PC-9 (cell line): ENCODE data around the gene MR1. TPM values are rescaled to one million over a fixed set of nuclear protein-coding genes. Genes with fewer than 3 reads are reported as not detected.

ENCODE experiments used
- BruUV-seq: library from RNA; stranded (reverse); fragments of 400-500 nt; replicated peaks from 2 replicates; lab custom pipeline; 2021; lab: Mats Ljungman, UMichigan
- CTCF ChIA-PET: fragments of 300-600 bp; sonication (Branson Sonifier 250); formaldehyde crosslinking; loops from one replicate; lab custom pipeline; 2022; ENCODE audit warnings: antibody characterized with exemption; lab: Charles Lee
- POLR2A ChIA-PET: fragments of 300-600 bp; sonication (Branson Sonifier 250); formaldehyde crosslinking; loops from one replicate; lab custom pipeline; 2022; ENCODE audit warnings: antibody characterized with exemption; ENCODE audit not compliant: unreplicated experiment; lab: Charles Lee
- DNase-seq, 2 experiments: peaks; one replicate each; pipeline versions ENCODE4 v3.0.0 to v3.0.0-alpha.2; 2015 to 2022; ENCODE audit warnings: mixed read lengths in 1 of 2
- H2AFZ ChIP-seq: fragments of 200-600 bp; sonication (generic); 2 replicates; pipeline ENCODE4 v1.8.1; 2017; ENCODE audit warnings: antibody characterized with exemption
- H3F3A ChIP-seq: fragments of 200-600 bp; sonication (generic); 2 replicates; pipeline ENCODE4 v1.8.1; 2017; ENCODE audit warnings: antibody characterized with exemption, mild to moderate bottlenecking, low read depth; ENCODE audit not compliant: insufficient read depth
- H3K27ac ChIP-seq: fragments of 200-600 bp; sonication (generic); 2 replicates; pipeline ENCODE4 v1.6.1; 2016; ENCODE audit warnings: mixed run types
- H3K27me3 ChIP-seq: fragments of 200-600 bp; sonication (generic); 2 replicates; pipeline ENCODE4 v1.6.1; 2016; ENCODE audit warnings: low read depth, mixed run types; ENCODE audit not compliant: insufficient read depth
- H3K36me3 ChIP-seq: fragments of 200-600 bp; sonication (generic); 2 replicates; pipeline ENCODE4 v1.6.1; 2016; ENCODE audit warnings: low read depth, mixed run types
- H3K4me1 ChIP-seq: fragments of 200-600 bp; sonication (generic); replicated peaks from 2 replicates; pipeline ENCODE4 v1.6.1; 2016; ENCODE audit warnings: mixed run types; ENCODE audit not compliant: insufficient read depth
- H3K4me2 ChIP-seq: fragments of 200-600 bp; sonication (generic); 2 replicates; pipeline ENCODE4 v1.6.1; 2017; ENCODE audit warnings: mixed run types
- H3K4me3 ChIP-seq: fragments of 200-600 bp; sonication (generic); 2 replicates; pipeline ENCODE4 v1.6.1; 2016; ENCODE audit warnings: mixed run types
- H3K79me2 ChIP-seq: fragments of 200-600 bp; sonication (generic); 2 replicates; pipeline ENCODE4 v1.6.1; 2017; ENCODE audit warnings: low read depth, mixed run types
- H3K9me2 ChIP-seq: fragments of 200-600 bp; sonication (generic); 2 replicates; pipeline ENCODE4 v1.8.1; 2017; ENCODE audit warnings: mild to moderate bottlenecking; ENCODE audit not compliant: insufficient read depth
- H3K9me3 ChIP-seq: fragments of 200-600 bp; sonication (generic); 2 replicates; pipeline ENCODE4 v1.8.1; 2016; ENCODE audit warnings: low read depth; ENCODE audit not compliant: insufficient read depth
- H4K20me1 ChIP-seq: fragments of 200-600 bp; sonication (generic); 2 replicates; pipeline ENCODE4 v1.8.1; 2017; ENCODE audit not compliant: insufficient read depth
- CTCF ChIP-seq: fragments of 200-600 bp; sonication (generic); conservative IDR thresholded peaks from 2 replicates; pipeline ENCODE4 v1.6.1; 2017; ENCODE audit warnings: mixed run types, antibody characterized with exemption, mild to moderate bottlenecking, moderate library complexity
- EZH2 ChIP-seq: fragments of 200-600 bp; sonication (generic); IDR thresholded peaks from 2 replicates; pipeline ENCODE4 v1.8.0; 2017; ENCODE audit warnings: antibody characterized with exemption, low read depth
- intact Hi-C: fragments of 100-400 bp; cut with micrococcal nuclease; formaldehyde crosslinking; loops from one replicate; pipeline ENCODE4 v1.10.0; 2022; ENCODE audit not compliant: unreplicated experiment
- total RNA-seq: library from RNA; stranded (reverse); gene quantifications from 2 replicates; pipeline ENCODE4 v1.2.3, GENCODE V29; 2021

The MR1 gene
- total RNA-seq, 1 experiment from 2014 or later = 15.5 TPM

DNA sequence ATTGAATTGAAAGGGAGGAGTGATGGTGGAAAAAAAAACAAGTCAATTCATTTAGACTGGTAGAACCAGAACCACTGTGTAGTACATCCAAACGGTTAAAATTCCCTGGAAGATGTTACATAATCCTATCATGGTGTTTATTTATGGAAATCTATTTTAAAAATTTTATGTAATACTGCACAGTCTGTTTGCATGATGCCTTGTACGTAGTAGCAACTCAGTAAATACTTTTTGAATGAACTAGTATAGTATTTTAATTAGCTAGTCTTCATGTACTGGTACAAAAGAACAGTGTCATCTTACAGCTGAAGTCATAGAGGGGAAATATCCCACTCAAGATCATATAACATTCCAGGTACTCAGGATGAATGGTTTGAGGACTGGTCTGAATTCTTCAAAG is 27.7 kb downstream of the MR1 start:
- DNase-seq = no peak
- no peaks in the 10 kb centered on the region for H3K27me3 ChIP-seq
- BruUV-seq = no TSS peak
- ChIA-PET POLR2A (no interaction called here), CTCF (no interaction called here)
- H3K79me2 ChIP-seq = no peaks in the 10 kb centered on the region
- no peak overlapping the region for H3K4me2 ChIP-seq
- H4K20me1 ChIP-seq = no peaks in the 10 kb centered on the region
- TF ChIP-seq CTCF = no peak
- no peak for TF ChIP-seq EZH2
- no peaks in the 10 kb centered on the region for H3F3A ChIP-seq
- H3K27ac ChIP-seq = no peak overlapping the region
- no peaks in the 10 kb centered on the region for H3K9me2 ChIP-seq
- intact Hi-C loops = no loop called here
- H2AFZ ChIP-seq = no peak overlapping the region
- no peaks in the 10 kb centered on the region for H3K4me1 ChIP-seq
- H3K36me3 ChIP-seq = no peaks in the 10 kb centered on the region
- H3K4me3 ChIP-seq = no peak overlapping the region
- 0 out of 2 replicates have a peak, but pooled peaks cover 4% of the 10 kb centered on the region for H3K9me3 ChIP-seq

DNA sequence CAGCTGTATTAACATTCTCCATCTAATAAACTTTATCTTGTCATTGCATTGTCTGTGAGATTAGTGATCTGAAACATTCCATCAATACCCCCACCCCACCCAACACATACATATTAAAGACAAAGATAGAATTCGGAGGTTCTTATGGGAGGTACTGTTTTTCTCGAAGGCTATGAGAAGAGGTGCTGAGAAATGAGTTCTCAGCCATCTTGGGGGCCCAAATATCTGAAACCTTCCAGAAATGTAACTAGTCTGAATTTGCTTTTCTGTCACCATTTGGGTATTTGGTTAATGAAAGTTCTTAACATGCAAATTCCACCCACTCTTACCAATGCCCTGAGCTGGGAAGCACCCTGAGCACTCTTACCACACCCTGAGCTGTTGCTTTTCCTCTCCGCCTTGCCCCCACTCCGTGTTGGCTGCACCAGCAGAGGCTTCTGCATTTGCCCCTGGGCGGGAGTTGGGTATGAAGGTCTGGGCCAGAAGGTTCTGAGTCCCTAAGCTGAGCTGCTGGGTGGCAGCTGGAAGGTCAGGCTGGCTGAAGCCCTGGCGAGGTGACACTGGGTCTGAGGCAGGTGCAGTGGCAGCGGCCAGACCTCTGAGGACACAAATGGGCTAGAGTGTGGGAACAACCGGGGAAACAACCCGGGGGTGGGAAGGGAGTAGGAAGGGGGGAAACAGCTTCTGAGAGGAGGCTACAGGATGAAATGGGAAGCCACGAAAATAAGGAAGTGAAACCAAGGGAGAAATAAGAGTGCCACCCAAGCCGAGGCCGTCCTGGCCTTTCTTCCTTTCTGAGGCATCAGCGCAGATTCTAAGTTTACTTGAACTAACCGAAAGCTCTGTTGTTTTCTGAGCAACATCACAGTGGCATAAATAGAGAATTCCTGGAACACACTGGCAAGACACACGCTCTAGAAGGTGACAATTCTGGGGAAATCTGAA is 28.4 kb downstream of the MR1 start:
- H3K27me3 ChIP-seq = no peaks in the 10 kb centered on the region
- H3K36me3 ChIP-seq = no peaks in the 10 kb centered on the region
- 0 out of 2 replicates have a peak, but pooled peaks cover 4% of the 10 kb centered on the region for H3K9me3 ChIP-seq
- no peak overlapping the region for H3K4me2 ChIP-seq
- ChIA-PET CTCF (interaction anchor here (0.6 kb wide), 1 partner anchor 27 kb away, joined by 4 read pairs; no protein-coding TSS in a partner anchor), POLR2A (no interaction called here)
- TF ChIP-seq EZH2 (no peak), CTCF (no peak)
- H4K20me1 ChIP-seq = no peaks in the 10 kb centered on the region
- no peaks in the 10 kb centered on the region for H3K9me2 ChIP-seq
- H2AFZ ChIP-seq = no peak overlapping the region
- no peak for DNase-seq
- no TSS peak for BruUV-seq
- H3K4me3 ChIP-seq = no peak overlapping the region
- H3K4me1 ChIP-seq = no peaks in the 10 kb centered on the region
- intact Hi-C loops = no loop called here
- H3K79me2 ChIP-seq = no peaks in the 10 kb centered on the region
- H3K27ac ChIP-seq = no peak overlapping the region
- no peaks in the 10 kb centered on the region for H3F3A ChIP-seq

DNA sequence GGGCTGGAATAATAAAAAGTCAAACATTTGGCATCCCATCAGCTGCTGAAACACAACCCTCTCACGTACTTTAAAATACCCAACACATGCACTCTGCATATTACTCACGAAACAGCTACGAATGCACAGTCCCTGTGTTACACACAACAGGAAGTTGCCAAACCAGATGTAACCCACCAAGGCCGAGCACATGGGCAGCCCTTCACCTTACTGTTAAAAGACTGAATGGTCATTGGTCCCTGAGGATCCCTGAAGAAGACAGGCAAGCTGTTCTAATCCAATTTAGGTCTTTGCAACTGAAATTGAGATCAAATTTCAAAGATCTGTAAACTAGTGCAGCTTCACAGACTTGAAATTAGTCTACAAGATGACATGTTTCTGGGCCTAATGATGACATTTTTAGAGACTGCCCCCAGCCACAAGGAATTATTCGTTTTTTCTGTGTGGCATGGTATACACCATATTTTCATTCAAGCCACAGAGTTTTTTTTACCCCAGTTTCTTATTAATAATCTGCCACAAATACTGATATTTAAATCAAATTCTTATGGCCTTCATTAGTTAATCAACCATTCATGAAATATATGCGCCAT is 29.1 kb downstream of the MR1 start:
- Histone ChIP-seq H3K79me2 (no peaks in the 10 kb centered on the region), H3K4me3 (no peak overlapping the region), H3K27ac (no peak overlapping the region), H3F3A (no peaks in the 10 kb centered on the region), H3K27me3 (no peaks in the 10 kb centered on the region), H3K9me2 (no peaks in the 10 kb centered on the region), H2AFZ (no peak overlapping the region), H4K20me1 (no peaks in the 10 kb centered on the region), H3K36me3 (no peaks in the 10 kb centered on the region), H3K9me3 (0 out of 2 replicates have a peak, but pooled peaks cover 4% of the 10 kb centered on the region), H3K4me2 (no peak overlapping the region), H3K4me1 (no peaks in the 10 kb centered on the region)
- intact Hi-C loops = no loop called here
- POLR2A ChIA-PET = no interaction called here
- BruUV-seq = no TSS peak
- CTCF ChIA-PET = interaction anchor here (0.6 kb wide), 1 partner anchor 28 kb away, joined by 4 read pairs; no protein-coding TSS in a partner anchor
- no peak for TF ChIP-seq EZH2
- no peak for DNase-seq
